ENCODE data around the gene PLIN4. TPM values are rescaled to one million over a fixed set of nuclear protein-coding genes. Genes with fewer than 3 reads are reported as not detected.
A peak's percentile ranks its signal among the peaks of the same experiment; 100 is the strongest.

The PLIN4 gene
- total RNA-seq, 1 donor from 2014 or later = 0.32 TPM

DNA sequence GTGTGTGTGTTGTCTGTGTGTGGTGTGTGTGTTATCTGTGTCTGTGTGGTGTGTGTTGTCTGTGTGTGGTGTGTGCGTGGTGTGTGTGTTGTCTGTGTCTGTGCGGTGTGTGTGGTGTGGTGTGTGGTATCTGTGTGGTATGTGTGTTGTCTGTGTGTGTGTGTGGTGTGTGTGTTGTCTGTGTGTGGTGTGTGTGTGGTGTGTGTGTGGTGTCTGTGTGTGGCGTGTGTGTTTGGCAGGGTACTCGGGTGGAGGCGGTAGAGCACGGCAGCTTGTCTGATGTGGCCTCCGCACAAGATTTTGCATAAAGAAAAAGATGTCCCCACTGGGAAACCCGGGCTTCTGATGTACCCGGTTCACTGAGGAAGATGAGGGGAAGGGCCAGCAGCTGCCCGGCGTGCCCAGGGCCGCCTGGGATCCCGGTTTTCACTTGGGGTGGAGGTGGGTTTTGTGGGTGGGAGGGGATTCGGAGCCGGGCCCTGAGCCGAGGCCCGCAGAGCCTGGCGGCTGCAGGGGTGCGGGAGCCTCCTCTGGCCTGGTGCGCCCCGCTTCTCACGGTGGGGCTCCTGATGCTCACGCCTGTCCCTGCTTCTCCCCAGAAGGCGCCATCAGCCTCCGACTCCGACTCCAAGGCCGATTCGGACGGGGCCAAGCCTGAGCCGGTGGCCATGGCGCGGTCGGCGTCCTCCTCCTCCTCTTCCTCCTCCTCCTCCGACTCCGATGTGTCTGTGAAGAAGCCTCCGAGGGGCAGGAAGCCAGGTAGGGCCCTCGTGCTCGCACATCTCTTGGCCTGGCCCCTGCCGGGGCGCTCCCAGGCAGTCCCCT, 25.0 kb downstream of the PLIN4 start:
- no peak for DNase-seq (ENCODE audit: low read depth)

- no peak for DNase-seq (ENCODE audit: low read depth)
These were observed 25.8 kb downstream of the PLIN4 start for GRCh38 chr19:4492337-4493103.

DNA sequence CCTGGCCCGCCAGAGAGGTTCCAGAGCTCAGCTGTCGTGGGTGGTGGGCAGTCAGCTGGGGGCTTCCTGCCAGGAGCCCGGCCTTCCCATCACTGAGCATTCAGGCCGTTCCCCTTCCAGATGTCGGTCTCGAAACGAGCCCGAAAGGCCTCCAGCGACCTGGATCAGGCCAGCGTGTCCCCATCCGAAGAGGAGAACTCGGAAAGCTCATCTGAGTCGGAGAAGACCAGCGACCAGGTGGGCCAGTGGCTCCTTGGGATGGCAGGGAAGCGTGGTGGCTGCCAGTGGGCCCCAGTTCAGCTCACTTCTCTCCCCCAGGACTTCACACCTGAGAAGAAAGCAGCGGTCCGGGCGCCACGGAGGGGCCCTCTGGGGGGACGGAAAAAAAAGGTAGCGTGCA, 26.8 kb downstream of the PLIN4 start:
- DNase-seq (ENCODE audit: low read depth) = no peak

DNA sequence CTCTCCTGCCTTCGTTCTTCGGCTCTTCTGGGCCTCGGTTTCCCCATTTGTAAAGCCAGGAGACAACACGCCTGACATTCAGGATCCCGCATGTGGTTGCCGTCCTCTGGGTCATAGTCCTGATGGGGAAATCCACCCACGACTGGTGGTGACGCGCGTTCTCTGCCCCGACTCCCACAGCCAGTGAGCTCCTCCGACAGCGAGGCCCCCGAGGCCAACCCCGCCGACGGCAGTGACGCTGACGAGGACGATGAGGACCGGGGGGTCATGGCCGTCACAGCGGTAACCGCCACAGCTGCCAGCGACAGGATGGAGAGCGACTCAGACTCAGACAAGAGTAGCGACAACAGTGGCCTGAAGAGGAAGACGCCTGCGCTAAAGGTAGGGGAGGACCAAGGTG, 29.8 kb downstream of the PLIN4 start:
- no peak for DNase-seq (ENCODE audit: low read depth)

DNA sequence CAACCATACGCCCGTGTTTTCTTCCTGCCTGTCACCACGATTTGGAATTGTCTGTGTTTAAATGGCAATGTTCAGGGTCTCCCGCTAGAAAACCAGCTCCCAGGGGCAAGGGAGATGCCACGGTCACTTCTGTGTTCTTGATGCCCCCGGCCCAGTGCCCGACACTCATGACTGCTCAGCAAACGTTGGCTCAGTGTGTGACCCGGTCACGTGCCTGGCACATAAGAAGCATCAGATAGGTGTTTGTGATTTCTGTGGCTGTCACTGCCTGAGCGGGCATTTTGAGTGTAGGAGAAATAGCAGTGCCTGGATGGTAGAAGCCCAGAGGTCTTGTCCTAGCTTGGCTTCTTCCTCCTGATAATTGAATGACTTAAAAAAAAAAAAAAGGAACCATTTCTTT, 30.7 kb downstream of the PLIN4 start:
- DNase-seq (ENCODE audit: low read depth) = no peak

DNA sequence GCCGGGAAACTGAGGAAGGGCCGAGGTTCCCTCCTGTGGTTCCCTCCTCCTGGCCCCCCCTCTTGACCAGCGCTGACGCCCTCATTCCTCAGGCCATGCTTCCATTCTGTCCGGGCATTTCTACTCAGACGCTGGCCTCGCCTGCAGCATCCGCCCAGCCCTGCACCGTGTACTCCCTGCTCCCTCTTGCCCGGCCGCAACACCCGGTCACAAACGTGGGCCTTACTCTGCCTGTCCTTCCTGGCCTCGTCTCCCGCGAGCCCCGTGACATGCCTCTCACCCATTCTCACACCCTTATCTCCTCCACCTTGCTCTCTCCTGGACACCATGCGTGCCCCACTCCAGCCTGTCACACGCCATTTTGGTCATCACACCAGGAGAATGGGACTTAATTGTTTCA, 34.9 kb downstream of the PLIN4 start:
- DNase-seq (ENCODE audit: low read depth) = no peak

DNA sequence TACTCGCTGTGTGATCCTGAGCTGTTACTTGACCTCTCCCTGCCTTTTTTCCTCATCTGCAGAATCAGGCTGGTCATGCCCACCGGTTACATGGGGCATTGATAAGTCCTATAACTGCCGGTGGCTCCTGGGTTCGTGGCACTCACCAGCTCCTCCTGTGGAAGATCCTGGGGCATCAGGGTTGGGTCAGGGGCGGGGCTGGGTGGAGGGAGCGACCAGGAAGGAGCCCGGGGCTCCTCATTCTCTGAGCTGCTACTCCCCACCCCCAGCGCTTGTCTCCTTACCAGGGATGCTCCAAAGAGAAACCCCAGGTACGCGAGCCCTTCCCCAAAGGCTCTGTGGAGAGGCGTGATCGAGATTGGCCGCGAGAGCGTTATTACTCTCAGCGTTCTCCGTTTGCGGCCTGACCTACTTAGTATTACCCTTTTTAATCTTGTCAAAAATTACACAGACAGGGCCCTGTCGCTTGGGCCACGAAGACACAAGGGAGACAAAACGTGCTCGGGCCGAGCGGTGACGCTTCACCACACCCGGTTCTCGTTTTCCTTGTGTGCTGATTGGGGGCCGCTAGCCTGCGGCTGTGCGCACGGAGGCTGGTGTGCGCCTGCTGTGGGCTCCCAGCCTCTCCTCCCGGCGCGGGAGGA, 35.4 kb downstream of the PLIN4 start:
- DNase-seq (ENCODE audit: low read depth) = no peak

DNA sequence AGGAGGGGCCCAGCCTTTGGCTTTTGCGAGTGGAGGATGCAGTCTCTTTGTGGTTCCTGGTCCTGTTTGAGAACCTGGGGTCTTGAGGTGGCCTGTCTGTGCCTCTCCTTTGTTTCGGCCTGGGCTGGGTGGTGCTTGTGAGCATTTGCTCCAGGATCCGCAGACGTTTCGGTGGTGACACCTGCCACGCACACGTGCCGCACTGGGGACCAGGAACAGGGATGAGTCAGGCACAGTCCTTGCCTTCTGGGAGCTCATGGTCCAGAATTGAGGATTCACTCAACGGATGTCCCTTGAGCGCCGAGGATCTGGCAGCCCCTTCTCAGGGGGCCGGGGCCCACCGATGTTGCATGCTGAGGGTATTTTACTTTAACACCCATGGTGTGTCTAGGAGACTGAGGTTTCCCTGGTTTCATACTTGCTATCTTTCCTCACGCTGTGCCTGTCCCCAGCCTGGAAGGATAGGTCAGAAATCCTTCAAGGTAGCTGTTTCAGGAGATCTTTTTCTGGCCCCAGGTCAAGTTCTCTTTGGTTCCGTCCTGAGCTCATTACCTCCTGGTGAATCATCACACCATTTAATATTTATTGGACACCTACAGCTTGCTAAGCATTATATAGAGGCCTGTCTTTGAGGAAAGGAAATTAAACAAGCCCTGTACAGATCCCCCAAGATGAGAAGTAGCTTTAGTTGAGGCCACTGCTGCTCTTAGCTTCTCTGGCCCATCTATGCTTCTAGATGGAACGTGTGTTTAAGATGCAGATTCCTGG, 41.1 kb downstream of the PLIN4 start:
- DNase-seq (ENCODE audit: low read depth) = no peak

GRCh38 chr19:4474514-4475022, 43.7 kb downstream of the PLIN4 start:
- DNase-seq (ENCODE audit: low read depth) = peak; percentile 12

DNA sequence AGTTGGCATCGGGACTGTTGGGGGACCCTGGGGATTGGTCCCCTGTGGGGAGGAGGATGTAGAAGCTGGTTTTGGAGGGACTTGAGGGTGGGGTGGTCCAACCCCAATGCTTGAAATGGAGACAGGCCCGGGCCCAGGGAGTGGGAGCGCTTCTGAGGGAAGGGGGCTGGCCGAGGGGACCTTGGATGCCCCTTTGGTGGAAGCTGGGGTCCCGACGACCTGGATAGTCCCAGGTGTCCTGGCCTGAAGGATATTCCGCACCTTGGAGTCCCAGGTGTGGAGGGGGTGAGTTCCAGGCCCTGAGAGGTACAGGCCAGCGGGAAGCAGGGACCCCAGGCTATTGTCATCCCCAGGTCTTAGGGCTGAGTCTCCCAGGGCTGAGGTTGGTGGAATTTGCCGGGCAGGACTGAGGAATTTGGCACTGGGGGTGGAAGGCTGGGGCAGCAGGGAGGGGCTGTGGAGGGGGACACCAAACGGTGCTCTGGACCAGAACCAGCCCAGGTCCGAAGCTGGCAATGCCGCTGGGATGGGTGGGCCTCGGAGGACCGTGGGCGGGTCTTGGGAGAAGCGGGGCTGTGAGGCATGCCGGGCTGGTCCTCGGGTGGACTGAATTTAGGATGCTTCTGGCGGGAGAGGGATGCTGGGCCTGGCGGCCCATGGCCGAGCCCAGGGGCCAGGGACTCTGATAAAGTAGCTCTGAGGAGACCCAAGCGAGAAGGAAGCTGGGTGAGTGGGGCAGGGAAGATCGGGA, 44.3 kb downstream of the PLIN4 start:
- no peak for DNase-seq (ENCODE audit: low read depth)

- DNase-seq (ENCODE audit: low read depth) = no peak
These were observed 45.1 kb downstream of the PLIN4 start for GRCh38 chr19:4473011-4473762.

DNA sequence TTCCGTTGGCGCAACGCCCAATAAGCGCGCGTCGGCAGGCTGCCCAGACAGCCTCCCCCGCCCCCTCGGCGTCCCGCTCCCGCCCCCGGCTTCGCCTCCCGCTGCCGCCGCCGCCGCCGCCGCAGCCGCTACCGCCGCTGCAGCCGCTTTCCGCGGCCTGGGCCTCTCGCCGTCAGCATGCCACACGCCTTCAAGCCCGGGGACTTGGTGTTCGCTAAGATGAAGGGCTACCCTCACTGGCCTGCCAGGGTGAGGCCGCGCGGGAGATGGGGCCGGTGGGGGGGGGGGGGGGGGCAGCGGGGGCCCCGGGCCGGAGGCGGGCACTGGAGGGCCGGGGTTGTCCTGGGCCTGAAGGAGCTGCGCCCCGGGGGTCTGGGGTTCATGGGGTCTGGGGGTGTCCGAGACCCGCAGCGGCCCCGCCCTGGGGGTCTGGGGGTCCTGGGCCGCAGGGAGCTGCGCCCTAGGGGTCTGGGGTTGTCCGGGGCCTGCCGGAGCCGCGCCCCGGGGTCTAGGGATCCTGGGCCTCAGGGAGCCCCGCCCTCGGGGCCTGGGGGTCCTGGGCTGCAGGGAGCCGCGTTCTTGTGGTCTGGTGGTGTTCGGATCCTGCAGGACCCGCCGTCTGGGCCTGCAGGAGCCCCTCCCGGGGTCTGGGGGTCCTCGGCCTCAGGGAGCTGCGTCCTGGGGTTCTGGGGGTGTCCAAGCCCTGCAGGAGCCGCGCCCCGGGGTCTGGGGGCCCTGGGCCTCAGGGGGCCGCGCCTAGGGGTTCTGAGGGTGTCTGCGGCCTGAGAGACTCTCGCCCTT, 45.9 kb downstream of the PLIN4 start, which contains the start of gene HDGFL2:
HDGFL2 (plus strand) TSS at position 124 of the 801 bp plus-strand sequence; CDS start at position 178, 54 bp downstream.
- no peak for DNase-seq (ENCODE audit: low read depth)

GRCh38 chr19:4471403-4472173, 46.7 kb downstream of the PLIN4 start:
- peak; percentile 100 for DNase-seq (ENCODE audit: low read depth)

DNA sequence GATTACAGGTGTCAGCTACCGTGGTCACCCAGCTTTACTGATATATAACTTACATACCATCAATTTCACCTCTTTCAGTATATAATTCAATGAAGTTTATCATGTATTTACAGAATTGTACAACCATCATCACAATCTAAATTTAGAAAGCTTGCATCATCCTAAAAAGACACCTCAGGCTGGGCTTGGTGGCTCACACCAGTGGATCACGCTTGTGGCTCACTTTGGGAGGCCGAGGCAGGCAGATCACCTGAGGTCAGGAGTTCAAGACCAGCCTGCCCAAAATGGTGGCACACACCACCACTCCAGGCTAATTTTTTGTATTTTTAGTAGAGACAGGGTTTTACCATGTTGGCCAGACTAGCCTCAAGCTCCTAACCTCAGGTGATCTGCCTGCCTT, 50.5 kb downstream of the PLIN4 start:
- no peak for DNase-seq (ENCODE audit: low read depth)

DNA sequence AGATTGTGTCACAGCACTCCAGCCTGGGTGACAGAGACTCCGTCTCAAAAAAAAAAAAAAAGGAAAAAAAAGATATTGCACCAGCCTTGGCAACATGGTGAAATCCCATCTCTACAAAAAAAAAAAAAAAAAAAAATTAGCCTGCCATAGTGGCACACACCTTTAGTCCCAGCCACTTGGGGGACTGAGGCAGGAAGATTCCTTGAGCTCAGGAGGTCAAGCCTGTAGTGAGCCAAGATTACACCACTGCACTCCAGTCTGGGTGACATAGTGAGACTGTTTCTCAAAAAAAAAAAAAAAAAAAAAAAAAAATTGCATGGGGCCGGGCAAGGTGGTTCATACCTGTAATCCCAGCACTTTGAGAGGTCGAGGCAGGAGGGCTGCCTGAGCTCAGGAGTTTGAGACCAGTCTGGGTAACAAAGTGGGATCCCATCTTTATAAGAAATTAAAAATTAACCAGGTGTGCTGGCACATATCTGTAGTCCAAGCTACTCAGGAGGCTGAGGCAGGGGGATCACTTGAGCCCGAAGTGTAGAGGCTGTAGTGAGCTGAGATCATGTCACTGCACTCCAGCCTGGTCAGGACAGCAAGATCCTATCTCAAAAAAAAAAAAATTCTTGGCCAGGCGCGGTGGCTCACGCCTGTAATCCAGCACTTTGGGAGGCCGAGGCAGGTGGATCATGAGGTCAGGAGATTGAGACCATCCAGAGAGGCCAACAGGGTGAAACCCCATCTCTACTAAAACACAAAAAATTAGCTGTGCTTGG, 53.3 kb downstream of the PLIN4 start:
- DNase-seq (ENCODE audit: low read depth) = no peak

- peak; percentile 98 for DNase-seq (ENCODE audit: low read depth)
These were observed 60.5 kb downstream of the PLIN4 start, which contains the start of gene UBXN6 for GRCh38 chr19:4457654-4458395. Gene UBXN6, minus strand, starts transcription at chr19:4457794. Its CDS starts 97 bp downstream, at chr19:4457697.

Measured in myocyte (in vitro differentiated cells).